ENCODE measurements around the gene TRAIP. TPM values are rescaled to one million over a fixed set of nuclear protein-coding genes. Genes with fewer than 3 reads are reported as not detected.
A peak's percentile ranks its signal among the peaks of the same experiment; 100 is the strongest.

TRAIP gene
- total and polyA plus RNA-seq, 2 experiments from 2014 or later = 6.7 to 13.3 TPM

DNA sequence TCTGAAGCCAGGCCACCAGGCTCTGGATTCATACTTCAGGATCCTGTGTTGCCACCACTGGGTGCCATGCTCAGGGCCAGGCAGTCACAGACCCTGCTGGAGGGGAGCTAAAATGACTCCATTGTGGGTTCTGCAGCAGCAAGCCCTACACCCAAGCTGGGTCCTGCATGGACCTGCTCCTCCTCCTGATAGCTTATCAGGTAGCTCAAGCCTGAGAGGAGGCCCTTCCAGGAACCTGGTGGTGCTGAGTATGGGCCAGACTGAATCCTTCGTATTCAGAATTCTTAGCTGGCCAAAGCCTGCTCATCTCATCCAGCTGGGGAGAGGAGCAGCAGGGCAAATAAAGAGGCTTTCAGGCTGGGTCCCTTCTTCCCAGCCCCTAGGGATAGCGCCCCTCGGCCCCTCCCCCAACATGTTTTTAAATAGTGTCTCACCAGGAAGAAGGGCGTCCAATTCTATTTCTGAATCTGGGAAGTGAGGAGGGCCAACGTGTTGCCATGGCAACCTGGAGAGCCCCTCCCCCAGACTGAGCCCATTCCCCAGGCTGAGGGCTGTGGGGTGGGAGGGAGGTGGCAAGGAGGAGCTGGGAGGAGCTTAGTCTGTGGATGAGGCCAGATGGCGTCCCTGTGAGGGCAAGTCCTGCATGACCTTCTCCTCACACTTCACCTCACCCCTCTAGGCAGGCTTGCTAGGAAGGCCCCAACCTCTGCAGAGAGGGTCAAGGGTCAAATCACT lies 24.4 kb upstream of the TRAIP start:
- peaks cover 33% of the 10 kb centered on the region for H3K4me1 ChIP-seq (ENCODE audit: low read depth)
- H3K9me3 ChIP-seq (ENCODE audit: low read depth) = no peaks in the 10 kb centered on the region
- TF ChIP-seq, protein P1, sequence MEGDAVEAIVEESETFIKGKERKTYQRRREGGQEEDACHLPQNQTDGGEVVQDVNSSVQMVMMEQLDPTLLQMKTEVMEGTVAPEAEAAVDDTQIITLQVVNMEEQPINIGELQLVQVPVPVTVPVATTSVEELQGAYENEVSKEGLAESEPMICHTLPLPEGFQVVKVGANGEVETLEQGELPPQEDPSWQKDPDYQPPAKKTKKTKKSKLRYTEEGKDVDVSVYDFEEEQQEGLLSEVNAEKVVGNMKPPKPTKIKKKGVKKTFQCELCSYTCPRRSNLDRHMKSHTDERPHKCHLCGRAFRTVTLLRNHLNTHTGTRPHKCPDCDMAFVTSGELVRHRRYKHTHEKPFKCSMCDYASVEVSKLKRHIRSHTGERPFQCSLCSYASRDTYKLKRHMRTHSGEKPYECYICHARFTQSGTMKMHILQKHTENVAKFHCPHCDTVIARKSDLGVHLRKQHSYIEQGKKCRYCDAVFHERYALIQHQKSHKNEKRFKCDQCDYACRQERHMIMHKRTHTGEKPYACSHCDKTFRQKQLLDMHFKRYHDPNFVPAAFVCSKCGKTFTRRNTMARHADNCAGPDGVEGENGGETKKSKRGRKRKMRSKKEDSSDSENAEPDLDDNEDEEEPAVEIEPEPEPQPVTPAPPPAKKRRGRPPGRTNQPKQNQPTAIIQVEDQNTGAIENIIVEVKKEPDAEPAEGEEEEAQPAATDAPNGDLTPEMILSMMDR (IDR thresholded peaks at IDR 0.05; ENCODE audit: low read depth, low read length) = no peak
- H3K27me3 ChIP-seq = no peaks in the 10 kb centered on the region
- peak in 1 of 2 donors; percentile 81 for DNase-seq (ENCODE audit: low read depth in 1 of 2, low spot score in 1 of 2)
- no peaks in the 10 kb centered on the region for H3K36me3 ChIP-seq
- H3K4me3 ChIP-seq = no peak overlapping the region
- H3K27ac ChIP-seq = peak overlapping the region; percentile 79

DNA sequence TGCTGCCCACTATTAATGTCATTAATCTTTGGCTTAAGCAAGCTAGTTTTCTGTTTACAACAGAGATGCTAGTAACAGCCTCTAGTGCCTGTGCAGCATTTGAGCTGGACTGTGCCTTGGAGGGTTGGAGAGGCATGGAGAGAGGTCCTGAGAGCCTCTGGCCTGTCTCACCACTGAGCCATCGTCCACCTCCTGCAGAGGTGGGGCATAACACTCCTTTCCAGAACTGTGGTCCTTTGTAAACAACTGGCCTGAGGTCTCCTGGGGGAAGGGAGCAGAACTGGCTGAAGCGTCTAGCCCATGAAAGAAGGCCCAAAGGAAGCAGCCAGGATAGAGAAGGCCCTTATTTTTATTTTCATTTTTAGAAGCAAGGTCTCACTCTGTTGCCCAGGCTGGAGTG lies 23.4 kb upstream of the TRAIP start:
- DNase-seq (ENCODE audit: low read depth in 1 of 2, low spot score in 1 of 2) = no peak
- Histone ChIP-seq H3K36me3 (no peaks in the 10 kb centered on the region), H3K27me3 (no peaks in the 10 kb centered on the region), H3K4me1 (ENCODE audit: low read depth) (peaks cover 33% of the 10 kb centered on the region), H3K4me3 (no peak overlapping the region), H3K27ac (peak overlapping the region; percentile 79), H3K9me3 (ENCODE audit: low read depth) (no peaks in the 10 kb centered on the region)
- TF ChIP-seq, protein P1 (IDR thresholded peaks at IDR 0.05; ENCODE audit: low read depth, low read length) = no peak

DNA sequence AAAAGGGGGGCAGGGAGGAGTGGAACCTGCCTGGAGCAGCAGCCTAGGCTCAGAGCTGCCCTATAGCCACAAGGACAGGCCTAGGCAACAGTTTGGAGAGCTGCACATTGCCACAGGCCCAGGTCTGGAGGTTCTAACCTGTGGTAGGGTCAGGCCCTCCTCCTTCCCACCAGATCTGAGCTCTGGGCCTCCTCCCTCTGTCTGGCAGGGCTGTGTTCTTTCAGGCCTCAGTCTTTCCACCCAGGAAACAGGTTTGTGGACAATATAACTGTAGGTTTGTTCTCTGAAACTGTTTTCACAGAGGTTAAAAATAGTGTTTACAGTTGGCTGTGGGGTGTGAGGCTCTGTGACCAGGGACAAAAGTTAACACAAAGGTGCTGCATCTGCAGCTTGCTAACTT lies 22.3 kb upstream of the TRAIP start:
- Histone ChIP-seq H3K4me1 (ENCODE audit: low read depth) (peaks cover 33% of the 10 kb centered on the region), H3K4me3 (no peak overlapping the region), H3K36me3 (no peaks in the 10 kb centered on the region), H3K27ac (no peak overlapping the region), H3K27me3 (no peaks in the 10 kb centered on the region), H3K9me3 (ENCODE audit: low read depth) (no peaks in the 10 kb centered on the region)
- DNase-seq (ENCODE audit: low read depth in 1 of 2, low spot score in 1 of 2) = no peak
- TF ChIP-seq, protein P1 (IDR thresholded peaks at IDR 0.05; ENCODE audit: low read depth, low read length) = no peak

DNA sequence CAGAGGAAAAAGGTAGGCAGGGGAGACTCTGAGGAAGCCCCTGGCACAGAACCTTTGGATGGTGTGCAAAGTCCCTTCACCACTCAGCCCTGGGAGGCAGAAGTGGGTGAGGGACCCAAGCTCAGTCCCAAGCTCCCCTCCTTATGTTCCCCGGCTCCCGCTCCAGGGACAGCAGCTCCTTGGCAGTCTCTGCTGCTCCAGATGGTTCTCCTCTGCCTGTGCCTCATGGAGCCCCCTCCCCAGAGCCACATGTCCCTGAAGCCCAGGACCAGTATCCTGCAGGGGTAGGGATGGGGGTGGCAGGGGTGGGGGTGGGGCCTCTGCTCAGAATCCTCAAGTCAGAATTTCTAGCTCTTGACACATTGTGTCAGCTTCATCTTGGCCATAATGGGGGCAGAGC lies 21.4 kb upstream of the TRAIP start:
- H3K36me3 ChIP-seq = no peaks in the 10 kb centered on the region
- H3K27me3 ChIP-seq = no peaks in the 10 kb centered on the region
- peaks cover 33% of the 10 kb centered on the region for H3K4me1 ChIP-seq (ENCODE audit: low read depth)
- H3K9me3 ChIP-seq (ENCODE audit: low read depth) = no peaks in the 10 kb centered on the region
- no peak overlapping the region for H3K4me3 ChIP-seq
- TF ChIP-seq, protein P1 (IDR thresholded peaks at IDR 0.05; ENCODE audit: low read depth, low read length) = no peak
- no peak for DNase-seq (ENCODE audit: low read depth in 1 of 2, low spot score in 1 of 2)
- no peak overlapping the region for H3K27ac ChIP-seq

DNA sequence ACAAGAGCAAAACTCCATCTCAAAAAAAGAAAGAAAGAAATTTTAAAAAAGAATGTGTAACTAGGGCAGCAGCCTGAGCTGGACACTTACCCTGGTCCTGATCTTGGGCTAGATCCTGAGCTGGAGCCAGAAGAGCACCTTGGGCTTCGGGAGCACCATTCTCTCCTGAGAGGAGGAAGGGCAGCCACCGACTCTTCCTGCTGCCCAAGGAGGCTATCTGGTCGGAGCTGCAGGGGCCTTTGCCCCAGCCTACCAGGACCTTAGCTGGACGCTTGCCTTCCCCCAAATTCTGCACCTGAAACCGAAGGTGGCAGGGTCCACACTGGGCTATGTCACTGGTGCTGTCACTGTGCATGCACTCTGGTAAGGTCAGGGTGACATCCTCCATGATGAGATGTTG lies 20.2 kb upstream of the TRAIP start:
- no peak overlapping the region for H3K27ac ChIP-seq
- no peaks in the 10 kb centered on the region for H3K36me3 ChIP-seq
- no peak overlapping the region for H3K4me3 ChIP-seq
- no peaks in the 10 kb centered on the region for H3K9me3 ChIP-seq (ENCODE audit: low read depth)
- no peak for DNase-seq (ENCODE audit: low read depth in 1 of 2, low spot score in 1 of 2)
- peaks cover 24% of the 10 kb centered on the region for H3K4me1 ChIP-seq (ENCODE audit: low read depth)
- H3K27me3 ChIP-seq = no peaks in the 10 kb centered on the region
- TF ChIP-seq, protein P1 (IDR thresholded peaks at IDR 0.05; ENCODE audit: low read depth, low read length) = no peak

All from cardiac muscle cell (in vitro differentiated cells and primary cell).